MM.1S (cell line): ENCODE measurements around the gene SH3BGRL3.
A peak's percentile ranks its signal among the peaks of the same experiment; 100 is the strongest.

Experiments
- DNase-seq: peaks from one replicate; pipeline ENCODE4 v3.0.0-alpha.2; 2015
- H2AFZ ChIP-seq: fragments of 300-600 bp; sonication (generic); 2 replicates; pipeline ENCODE4 v1.6.0; 2016; ENCODE audit warnings: antibody characterized with exemption, low read length
- H3F3A ChIP-seq: fragments of 300-600 bp; sonication (generic); 2 replicates; pipeline ENCODE4 v1.6.1; 2016; ENCODE audit warnings: mild to moderate bottlenecking, antibody characterized with exemption, low read length, moderate library complexity, mixed read lengths; ENCODE audit not compliant: insufficient read depth
- H3K27ac ChIP-seq: fragments of 300-600 bp; sonication (generic); 2 replicates; pipeline ENCODE4 v1.5.1; 2016; ENCODE audit warnings: mild to moderate bottlenecking, low read length
- H3K27me3 ChIP-seq: fragments of 300-600 bp; sonication (generic); replicated peaks from 2 replicates; pipeline ENCODE4 v1.6.0; 2016; ENCODE audit warnings: low read length; ENCODE audit not compliant: insufficient read depth
- H3K36me3 ChIP-seq: fragments of 300-600 bp; sonication (generic); replicated peaks from 2 replicates; pipeline ENCODE4 v1.6.1; 2016; ENCODE audit warnings: mild to moderate bottlenecking, low read length, mixed read lengths; ENCODE audit not compliant: insufficient read depth
- H3K4me1 ChIP-seq: fragments of 300-600 bp; sonication (generic); 2 replicates; pipeline ENCODE4 v1.6.1; 2016; ENCODE audit warnings: low read length, mixed read lengths
- H3K4me2 ChIP-seq: fragments of 300-600 bp; sonication (generic); 2 replicates; pipeline ENCODE4 v1.6.0; 2016; ENCODE audit warnings: low read depth, low read length
- H3K4me3 ChIP-seq: fragments of 300-600 bp; sonication (generic); 2 replicates; pipeline ENCODE4 v1.5.1; 2016; ENCODE audit warnings: low read length, mixed read lengths
- H3K79me2 ChIP-seq: fragments of 300-600 bp; sonication (generic); 2 replicates; pipeline ENCODE4 v1.6.1; 2016; ENCODE audit warnings: mixed run types, low read length, mixed read lengths
- H3K9ac ChIP-seq: fragments of 300-600 bp; sonication (generic); 2 replicates; pipeline ENCODE4 v1.6.1; 2016; ENCODE audit warnings: low read length, mixed read lengths
- H3K9me2 ChIP-seq: fragments of 300-600 bp; sonication (generic); replicated peaks from 2 replicates; pipeline ENCODE4 v1.6.1; 2016; ENCODE audit warnings: mild to moderate bottlenecking, low read length, mixed read lengths; ENCODE audit not compliant: insufficient read depth
- H3K9me3 ChIP-seq: fragments of 300-600 bp; sonication (generic); replicated peaks from 2 replicates; pipeline ENCODE4 v1.6.1; 2016; ENCODE audit warnings: mild to moderate bottlenecking, low read length, mixed read lengths; ENCODE audit not compliant: insufficient read depth
- H4K20me1 ChIP-seq: fragments of 300-600 bp; sonication (generic); 2 replicates; pipeline ENCODE4 v1.6.1; 2016; ENCODE audit warnings: mild to moderate bottlenecking, low read length, moderate library complexity, mixed read lengths; ENCODE audit not compliant: insufficient read depth
- CTCF ChIP-seq: fragments of 300-600 bp; sonication (generic); IDR thresholded peaks from 2 replicates; pipeline ENCODE4 v1.5.1; 2016; ENCODE audit warnings: antibody characterized with exemption, low read length, mixed read lengths
- EZH2 ChIP-seq: fragments of 300-600 bp; sonication (generic); optimal IDR thresholded peaks from 2 replicates; pipeline ENCODE3; 2017; ENCODE audit warnings: low read depth, mild to moderate bottlenecking, antibody characterized with exemption, low read length, mixed read lengths
- EZH2phosphoT487 ChIP-seq: fragments of 300-600 bp; sonication (generic); IDR thresholded peaks from 2 replicates; pipeline ENCODE4 v1.6.1; 2018; ENCODE audit warnings: antibody characterized with exemption, low read length

The SH3BGRL3 gene

GRCh38 chr1:26288311-26288941, 8.5 kb downstream of the SH3BGRL3 start:
- Histone ChIP-seq H3K9me3 (no peaks in the 10 kb centered on the region), H3K27me3 (no peaks in the 10 kb centered on the region), H3K36me3 (no peaks in the 10 kb centered on the region), H3K4me1 (peaks cover 34% of the 10 kb centered on the region), H3K4me3 (no peak overlapping the region), H2AFZ (no peak overlapping the region), H3K4me2 (no peak overlapping the region), H4K20me1 (no peaks in the 10 kb centered on the region), H3K27ac (peak overlapping the region; percentile 74; the same call in 1 of the 2 replicates), H3K79me2 (no peaks in the 10 kb centered on the region), H3F3A (peaks cover 16% of the 10 kb centered on the region), H3K9me2 (no peaks in the 10 kb centered on the region), H3K9ac (no peak overlapping the region)
- DNase-seq, result no peak
- TF ChIP-seq CTCF, result no peak
- no peak for TF ChIP-seq EZH2phosphoT487
- TF ChIP-seq EZH2, result no peak

- Histone ChIP-seq H3K79me2 (no peaks in the 10 kb centered on the region), H3K4me1 (peaks cover 34% of the 10 kb centered on the region), H3K36me3 (no peaks in the 10 kb centered on the region), H3F3A (peaks cover 16% of the 10 kb centered on the region), H3K4me3 (no peak overlapping the region), H4K20me1 (no peaks in the 10 kb centered on the region), H3K27ac (no peak overlapping the region), H3K4me2 (no peak overlapping the region), H3K9me2 (no peaks in the 10 kb centered on the region), H3K27me3 (no peaks in the 10 kb centered on the region), H2AFZ (no peak overlapping the region), H3K9me3 (no peaks in the 10 kb centered on the region), H3K9ac (no peak overlapping the region)
- DNase-seq, result no peak
- TF ChIP-seq EZH2 (no peak), CTCF (no peak), EZH2phosphoT487 (no peak)
Observed at GRCh38 chr1:26289158-26290059, 9.5 kb downstream of the SH3BGRL3 start.

- H3K27ac ChIP-seq, result no peak overlapping the region
- no peak overlapping the region for H3K9ac ChIP-seq
- no peak overlapping the region for H2AFZ ChIP-seq
- no peaks in the 10 kb centered on the region for H3K9me2 ChIP-seq
- H3K36me3 ChIP-seq, result no peaks in the 10 kb centered on the region
- no peak overlapping the region for H3K4me2 ChIP-seq
- no peaks in the 10 kb centered on the region for H3K79me2 ChIP-seq
- no peaks in the 10 kb centered on the region for H3K9me3 ChIP-seq
- TF ChIP-seq CTCF (no peak), EZH2phosphoT487 (no peak), EZH2 (no peak)
- no peak for DNase-seq
- H3F3A ChIP-seq, result peaks cover 16% of the 10 kb centered on the region
- H3K4me3 ChIP-seq, result no peak overlapping the region
- H3K27me3 ChIP-seq, result no peaks in the 10 kb centered on the region
- peaks cover 34% of the 10 kb centered on the region for H3K4me1 ChIP-seq
- no peaks in the 10 kb centered on the region for H4K20me1 ChIP-seq
Observed at GRCh38 chr1:26290122-26290881, 10.4 kb downstream of the SH3BGRL3 start.
